BLaER1 (cell line): ENCODE results near the gene ARID3B.

Experiments used
- H3K27ac ChIP-seq: shearing (Covaris generic); formaldehyde crosslinking; 2 replicates; pipeline ENCODE4 v1.8.1; 2022
- H3K27me3 ChIP-seq: shearing (Covaris generic); formaldehyde crosslinking; 2 replicates; pipeline ENCODE4 v1.8.1; 2022
- H3K36me3 ChIP-seq: shearing (Covaris generic); formaldehyde crosslinking; 2 replicates; pipeline ENCODE4 v1.8.1; 2022
- H3K4me1 ChIP-seq: shearing (Covaris generic); formaldehyde crosslinking; 2 replicates; pipeline ENCODE4 v1.8.1; 2022
- H3K4me2 ChIP-seq: shearing (Covaris generic); formaldehyde crosslinking; 2 replicates; pipeline ENCODE4 v1.8.1; 2022
- H3K4me3 ChIP-seq: shearing (Covaris generic); formaldehyde crosslinking; 2 replicates; pipeline ENCODE4 v1.8.1; 2022
- H3K9ac ChIP-seq: shearing (Covaris generic); formaldehyde crosslinking; 2 replicates; pipeline ENCODE4 v1.8.1; 2022
- H3K9me3 ChIP-seq: shearing (Covaris generic); formaldehyde crosslinking; 2 replicates; pipeline ENCODE4 v1.8.1; 2022
- H4K20me1 ChIP-seq: shearing (Covaris generic); formaldehyde crosslinking; 2 replicates; pipeline ENCODE4 v1.8.1; 2022
- Cebpa-rat ChIP-seq: shearing (Covaris generic); IDR thresholded peaks from 2 replicates; pipeline ENCODE4 v1.8.1; 2022

The ARID3B gene

GRCh38 chr15:74564182-74564581, 23.2 kb downstream of the ARID3B start:
- Histone ChIP-seq H3K36me3 (peaks cover 19% of the 10 kb centered on the region), H3K4me2 (no peak overlapping the region), H3K4me1 (no peaks in the 10 kb centered on the region), H4K20me1 (peaks cover 9% of the 10 kb centered on the region), H3K27me3 (no peaks in the 10 kb centered on the region), H3K9me3 (no peaks in the 10 kb centered on the region), H3K27ac (no peak overlapping the region), H3K9ac (no peak overlapping the region), H3K4me3 (no peak overlapping the region)
- TF ChIP-seq Cebpa-rat, result no peak

- peaks cover 29% of the 10 kb centered on the region for H3K36me3 ChIP-seq
- no peaks in the 10 kb centered on the region for H3K4me1 ChIP-seq
- peaks cover 9% of the 10 kb centered on the region for H4K20me1 ChIP-seq
- H3K4me2 ChIP-seq, result no peak overlapping the region
- no peaks in the 10 kb centered on the region for H3K27me3 ChIP-seq
- H3K9me3 ChIP-seq, result no peaks in the 10 kb centered on the region
- H3K9ac ChIP-seq, result no peak overlapping the region
- no peak overlapping the region for H3K4me3 ChIP-seq
- H3K27ac ChIP-seq, result no peak overlapping the region
- no peak for TF ChIP-seq Cebpa-rat
Measured at GRCh38 chr15:74565381-74566085, 24.5 kb downstream of the ARID3B start.

- Histone ChIP-seq H3K4me3 (no peak overlapping the region), H3K4me1 (no peaks in the 10 kb centered on the region), H3K27me3 (no peaks in the 10 kb centered on the region), H3K9me3 (no peaks in the 10 kb centered on the region), H4K20me1 (0 out of 2 replicates have a peak, but pooled peaks cover under 1% of the 10 kb centered on the region), H3K36me3 (peaks cover 35% of the 10 kb centered on the region), H3K4me2 (no peak overlapping the region), H3K27ac (no peak overlapping the region), H3K9ac (no peak overlapping the region)
- TF ChIP-seq Cebpa-rat, result no peak
Measured at GRCh38 chr15:74568594-74568993, 27.6 kb downstream of the ARID3B start.

- Histone ChIP-seq H3K4me3 (no peak overlapping the region), H3K9me3 (no peaks in the 10 kb centered on the region), H4K20me1 (no peaks in the 10 kb centered on the region), H3K4me2 (no peak overlapping the region), H3K4me1 (no peaks in the 10 kb centered on the region), H3K27me3 (no peaks in the 10 kb centered on the region), H3K27ac (no peak overlapping the region), H3K36me3 (peaks cover 45% of the 10 kb centered on the region), H3K9ac (no peak overlapping the region)
- TF ChIP-seq Cebpa-rat, result no peak
Measured at GRCh38 chr15:74569731-74570070, 28.7 kb downstream of the ARID3B start.

- H3K27ac ChIP-seq, result no peak overlapping the region
- no peak for TF ChIP-seq Cebpa-rat
- peaks cover 52% of the 10 kb centered on the region for H3K36me3 ChIP-seq
- H3K4me2 ChIP-seq, result no peak overlapping the region
- no peak overlapping the region for H3K4me3 ChIP-seq
- no peaks in the 10 kb centered on the region for H3K9me3 ChIP-seq
- no peaks in the 10 kb centered on the region for H3K27me3 ChIP-seq
- no peaks in the 10 kb centered on the region for H4K20me1 ChIP-seq
- H3K9ac ChIP-seq, result no peak overlapping the region
- no peaks in the 10 kb centered on the region for H3K4me1 ChIP-seq
Measured at GRCh38 chr15:74571191-74571590, 30.2 kb downstream of the ARID3B start.

GRCh38 chr15:74573987-74574386, 33.0 kb downstream of the ARID3B start:
- Histone ChIP-seq H3K27ac (no peak overlapping the region), H3K9ac (no peak overlapping the region), H3K4me1 (no peaks in the 10 kb centered on the region), H3K9me3 (no peaks in the 10 kb centered on the region), H3K4me3 (no peak overlapping the region), H3K36me3 (peaks cover 80% of the 10 kb centered on the region), H3K27me3 (no peaks in the 10 kb centered on the region), H4K20me1 (no peaks in the 10 kb centered on the region), H3K4me2 (no peak overlapping the region)
- no peak for TF ChIP-seq Cebpa-rat

GRCh38 chr15:74578496-74578994, 37.5 kb downstream of the ARID3B start:
- Histone ChIP-seq H3K4me2 (no peak overlapping the region), H3K36me3 (peaks cover 72% of the 10 kb centered on the region), H3K4me3 (no peak overlapping the region), H3K4me1 (no peaks in the 10 kb centered on the region), H3K9me3 (no peaks in the 10 kb centered on the region), H3K9ac (no peak overlapping the region), H3K27ac (no peak overlapping the region), H4K20me1 (no peaks in the 10 kb centered on the region), H3K27me3 (no peaks in the 10 kb centered on the region)
- TF ChIP-seq Cebpa-rat, result no peak

GRCh38 chr15:74579001-74579400, 38.0 kb downstream of the ARID3B start:
- no peaks in the 10 kb centered on the region for H3K27me3 ChIP-seq
- H3K9me3 ChIP-seq, result no peaks in the 10 kb centered on the region
- no peaks in the 10 kb centered on the region for H4K20me1 ChIP-seq
- H3K4me1 ChIP-seq, result no peaks in the 10 kb centered on the region
- peaks cover 67% of the 10 kb centered on the region for H3K36me3 ChIP-seq
- no peak overlapping the region for H3K4me3 ChIP-seq
- H3K27ac ChIP-seq, result no peak overlapping the region
- no peak overlapping the region for H3K9ac ChIP-seq
- TF ChIP-seq Cebpa-rat, result no peak
- H3K4me2 ChIP-seq, result no peak overlapping the region

GRCh38 chr15:74580538-74581350, 39.7 kb downstream of the ARID3B start:
- Histone ChIP-seq H3K9ac (no peak overlapping the region), H3K9me3 (no peaks in the 10 kb centered on the region), H4K20me1 (no peaks in the 10 kb centered on the region), H3K4me3 (no peak overlapping the region), H3K4me2 (no peak overlapping the region), H3K27me3 (no peaks in the 10 kb centered on the region), H3K4me1 (no peaks in the 10 kb centered on the region), H3K27ac (no peak overlapping the region), H3K36me3 (peaks cover 54% of the 10 kb centered on the region)
- TF ChIP-seq Cebpa-rat, result no peak

- H3K4me3 ChIP-seq, result no peak overlapping the region
- H3K27ac ChIP-seq, result no peak overlapping the region
- H3K9ac ChIP-seq, result no peak overlapping the region
- no peaks in the 10 kb centered on the region for H3K9me3 ChIP-seq
- no peak for TF ChIP-seq Cebpa-rat
- H3K4me1 ChIP-seq, result 0 out of 2 replicates have a peak, but pooled peaks cover 5% of the 10 kb centered on the region
- H3K27me3 ChIP-seq, result no peaks in the 10 kb centered on the region
- H3K36me3 ChIP-seq, result peaks cover 30% of the 10 kb centered on the region; the same call in 1 of the 2 replicates
- no peak overlapping the region for H3K4me2 ChIP-seq
- no peaks in the 10 kb centered on the region for H4K20me1 ChIP-seq
Measured at GRCh38 chr15:74584204-74584603, 43.2 kb downstream of the ARID3B start.
